H7 (cell line): ENCODE data around the gene PTPRN2. TPM values are rescaled to one million over a fixed set of nuclear protein-coding genes. Genes with fewer than 3 reads are reported as not detected.
A peak's percentile ranks its signal among the peaks of the same experiment; 100 is the strongest.

Experiments
- DNase-seq: peaks from one replicate; pipeline ENCODE4 v3.0.0; 2012
- H3K27me3 ChIP-seq: 2 replicates; pipeline ENCODE4 v1.6.0; 2011; ENCODE audit warnings: mild to moderate bottlenecking, low read length; ENCODE audit not compliant: control insufficient read depth, insufficient read depth
- H3K36me3 ChIP-seq: replicated peaks from 2 replicates; pipeline ENCODE4 v1.5.1; 2011; ENCODE audit warnings: low read length; ENCODE audit not compliant: control insufficient read depth, insufficient read depth
- H3K4me3 ChIP-seq: 2 replicates; pipeline ENCODE4 v1.5.1; 2011; ENCODE audit warnings: low read depth, mild to moderate bottlenecking, control low read depth, low read length, moderate library complexity; ENCODE audit not compliant: insufficient read depth
- total RNA-seq: library from RNA; depleted of rRNA; stranded (reverse); fragments of >200 nt; shearing (Covaris generic); gene quantifications from 2 replicates; pipeline ENCODE4 v1.2.3, GENCODE V29; 2014

PTPRN2 gene
- total RNA-seq, 1 experiment from 2014 or later, result 0.80 TPM

DNA sequence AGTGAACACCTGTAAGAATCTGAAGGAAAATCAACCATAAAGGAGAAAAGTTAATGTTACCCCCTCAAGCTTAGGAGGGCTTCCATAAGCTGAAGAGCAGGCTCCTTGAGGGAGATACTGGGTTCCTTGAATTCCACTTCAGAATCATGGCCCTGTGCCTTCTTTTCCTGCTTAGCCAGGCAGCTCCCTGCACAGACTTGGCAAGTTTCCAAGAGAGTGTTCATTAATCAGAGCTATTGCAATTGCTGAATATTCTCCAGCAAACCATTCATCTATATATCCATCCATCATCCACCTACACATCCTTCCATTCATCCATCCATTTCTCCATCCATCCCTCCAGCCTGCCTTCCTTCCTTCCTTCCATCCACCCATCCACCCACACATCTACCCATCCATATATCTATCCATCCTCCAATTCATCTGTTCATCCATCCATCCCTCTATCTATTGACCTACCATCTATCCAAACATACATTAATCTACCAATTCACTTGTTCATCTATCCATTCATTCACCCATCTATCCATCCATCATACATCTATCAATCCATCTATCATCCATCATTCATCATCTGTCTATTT, 574.4 kb downstream of the PTPRN2 start:
- H3K4me3 ChIP-seq, result no peak overlapping the region
- no peaks in the 10 kb centered on the region for H3K36me3 ChIP-seq
- H3K27me3 ChIP-seq, result peaks cover 8% of the 10 kb centered on the region; the same call in 1 of the 2 replicates
- DNase-seq, result no peak

DNA sequence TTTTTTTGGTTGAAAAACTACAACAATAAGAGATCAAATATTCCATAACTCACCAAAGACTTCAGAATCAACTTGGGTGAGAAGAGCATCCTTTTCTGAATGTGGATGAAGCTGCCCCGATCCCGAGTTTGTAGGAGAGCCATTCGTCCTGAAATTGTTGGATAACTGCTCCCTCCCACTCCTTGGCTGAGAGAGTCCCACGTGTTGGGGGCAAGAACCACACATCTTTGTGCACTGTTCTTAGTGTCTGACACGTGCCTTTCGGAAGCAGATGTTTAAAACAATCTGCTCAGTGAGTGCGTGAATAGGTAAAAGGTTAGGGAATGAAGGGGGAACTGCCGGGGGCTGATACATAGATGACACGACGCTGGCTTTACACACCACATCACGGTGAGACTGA, 575.7 kb downstream of the PTPRN2 start:
- H3K4me3 ChIP-seq, result no peak overlapping the region
- peaks cover 8% of the 10 kb centered on the region; the same call in 1 of the 2 replicates for H3K27me3 ChIP-seq
- DNase-seq, result no peak
- no peaks in the 10 kb centered on the region for H3K36me3 ChIP-seq

DNA sequence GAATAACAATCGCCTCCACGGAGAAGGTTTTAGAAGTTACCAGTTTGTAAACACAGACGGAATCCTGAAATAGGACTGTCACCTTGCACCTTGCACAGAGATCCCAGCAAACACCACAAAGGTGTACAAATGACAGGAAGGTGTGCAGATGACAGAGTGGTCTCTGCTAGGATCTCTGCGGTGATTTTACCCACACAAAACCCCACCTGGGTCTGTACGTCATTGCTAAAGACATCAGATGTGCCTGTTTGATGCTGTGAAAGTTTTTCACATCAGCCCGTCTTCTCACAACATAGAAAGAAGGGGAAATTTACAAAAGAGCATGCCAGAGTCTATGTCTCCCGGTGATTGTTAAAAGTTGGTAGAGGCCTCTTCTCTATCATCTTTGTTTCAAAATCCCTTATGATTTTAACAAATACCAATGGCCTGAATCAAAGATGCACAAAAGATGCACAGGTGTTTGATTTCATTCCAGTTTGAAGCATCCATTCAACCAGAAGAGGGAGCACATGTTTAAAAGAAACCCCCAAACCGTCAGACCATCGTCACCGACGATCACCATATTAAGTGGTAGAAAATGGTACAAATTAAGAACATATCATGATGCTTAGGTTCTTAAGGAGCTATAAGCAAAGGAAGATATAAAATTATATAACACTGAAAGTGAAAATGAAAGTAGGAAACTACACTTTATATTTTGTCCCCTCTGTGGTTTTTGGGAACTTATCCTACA, 576.5 kb downstream of the PTPRN2 start:
- Histone ChIP-seq H3K27me3 (peaks cover 6% of the 10 kb centered on the region; the same call in 1 of the 2 replicates), H3K4me3 (no peak overlapping the region), H3K36me3 (no peaks in the 10 kb centered on the region)
- DNase-seq, result no peak

DNA sequence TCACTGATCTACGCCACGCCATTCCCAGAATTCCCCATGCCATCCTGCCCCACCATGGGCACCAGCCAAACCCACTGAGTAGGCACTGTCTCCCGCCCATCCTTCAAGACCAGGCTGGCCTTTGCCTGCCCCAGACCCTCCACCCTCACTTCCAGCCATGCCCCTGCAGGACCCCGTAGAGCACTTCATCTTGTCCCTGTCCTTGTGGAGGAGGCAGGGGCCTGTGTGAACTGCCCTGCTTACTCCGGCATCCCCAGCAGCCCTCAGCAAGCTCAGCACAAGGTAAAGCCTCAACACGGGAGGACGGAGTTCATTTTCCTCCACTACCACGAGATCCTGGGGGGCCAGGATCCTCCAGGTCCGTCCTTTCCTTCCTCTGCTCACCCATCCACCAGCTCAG, 577.7 kb downstream of the PTPRN2 start:
- Histone ChIP-seq H3K4me3 (no peak overlapping the region), H3K36me3 (no peaks in the 10 kb centered on the region), H3K27me3 (no peaks in the 10 kb centered on the region)
- no peak for DNase-seq

DNA sequence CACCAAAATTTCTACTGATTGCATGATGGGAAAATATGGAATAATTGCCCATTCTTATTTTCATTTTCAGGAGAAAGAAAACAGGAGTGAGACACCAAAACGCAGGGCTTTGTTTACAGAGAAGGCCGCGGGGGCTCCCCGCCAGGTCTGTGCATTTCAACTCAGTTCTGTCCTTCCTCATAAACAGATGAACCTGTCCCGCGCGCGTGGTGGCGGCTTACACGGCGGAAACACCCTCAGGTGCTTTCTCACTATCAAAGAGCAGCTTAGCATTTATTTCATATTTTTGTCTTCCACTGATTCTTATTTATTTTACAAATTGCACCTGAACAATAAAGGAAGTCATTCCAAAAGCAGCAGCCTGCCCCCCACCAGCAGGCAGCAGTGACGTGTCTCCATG, 579.4 kb downstream of the PTPRN2 start:
- H3K4me3 ChIP-seq, result no peak overlapping the region
- no peaks in the 10 kb centered on the region for H3K36me3 ChIP-seq
- no peaks in the 10 kb centered on the region for H3K27me3 ChIP-seq
- DNase-seq, result no peak

DNA sequence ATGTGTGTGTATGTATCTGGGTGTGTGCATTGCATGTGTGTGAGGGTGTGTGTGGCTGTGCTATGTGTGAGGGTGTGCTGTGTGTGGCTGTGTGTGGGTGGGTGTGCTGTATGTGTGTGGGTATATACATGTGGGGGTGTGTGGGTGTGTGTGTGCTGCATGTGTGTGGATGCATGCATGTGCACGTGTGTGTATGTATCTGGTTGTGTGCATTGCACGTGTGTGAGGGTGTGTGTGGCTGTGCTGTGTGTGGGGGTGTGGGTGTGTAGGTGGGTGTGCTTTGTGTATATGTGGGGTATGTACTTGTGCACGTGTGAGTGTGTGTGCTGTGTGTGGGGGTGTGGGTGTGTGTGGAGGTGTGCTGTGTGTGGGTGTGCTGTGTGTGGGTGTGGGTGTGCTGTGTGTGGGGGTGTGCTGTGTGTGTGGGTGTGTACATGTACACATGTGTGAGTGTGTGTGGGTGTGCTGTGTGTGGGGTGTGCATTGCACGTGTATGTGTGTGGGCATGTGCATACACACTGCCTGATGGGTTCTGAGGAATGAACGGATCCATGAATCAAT, 579.8 kb downstream of the PTPRN2 start:
- H3K27me3 ChIP-seq, result no peaks in the 10 kb centered on the region
- H3K36me3 ChIP-seq, result no peaks in the 10 kb centered on the region
- no peak overlapping the region for H3K4me3 ChIP-seq
- DNase-seq, result no peak

DNA sequence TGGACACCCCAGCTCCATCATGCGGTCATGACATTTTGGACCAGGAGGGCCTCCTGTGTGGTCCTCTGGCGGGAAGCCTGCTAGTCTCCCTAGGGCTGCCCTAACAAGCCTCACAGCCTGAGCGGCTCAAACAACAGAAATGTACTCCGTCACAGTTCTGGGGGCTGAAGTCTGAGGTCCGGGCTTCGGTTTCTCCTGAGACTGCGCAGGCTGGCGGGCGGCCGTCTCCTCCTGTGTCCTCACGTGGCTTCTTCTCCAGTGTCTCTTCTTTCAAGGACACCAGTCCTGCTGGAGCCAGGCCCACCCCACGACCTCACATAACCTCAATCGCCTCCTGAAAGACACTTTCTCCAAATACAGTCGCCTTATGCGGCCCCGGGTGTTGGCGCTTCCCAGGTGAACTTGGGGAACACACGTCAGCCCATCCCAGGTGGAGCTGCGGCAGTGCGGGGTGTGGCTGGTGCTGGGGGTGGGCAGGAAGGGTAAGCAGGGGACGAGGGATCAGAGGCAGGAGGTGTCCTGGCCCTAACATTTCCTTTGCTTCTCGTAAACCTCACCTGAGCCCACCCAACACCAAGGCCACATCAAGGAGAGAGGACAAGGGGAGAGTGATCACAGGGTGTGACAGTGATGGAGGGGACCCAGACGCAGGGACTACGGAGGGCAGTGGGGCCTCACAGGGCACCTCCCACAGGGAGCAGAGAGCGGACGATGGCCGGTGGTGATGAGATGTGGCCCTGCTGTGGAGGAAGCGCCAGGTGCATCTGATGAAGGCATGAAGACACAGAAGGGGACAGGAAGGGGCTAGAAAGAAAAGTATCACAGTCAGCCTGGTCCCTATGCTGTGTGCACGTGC, 580.6 kb downstream of the PTPRN2 start:
- DNase-seq, result no peak
- no peaks in the 10 kb centered on the region for H3K36me3 ChIP-seq

DNA sequence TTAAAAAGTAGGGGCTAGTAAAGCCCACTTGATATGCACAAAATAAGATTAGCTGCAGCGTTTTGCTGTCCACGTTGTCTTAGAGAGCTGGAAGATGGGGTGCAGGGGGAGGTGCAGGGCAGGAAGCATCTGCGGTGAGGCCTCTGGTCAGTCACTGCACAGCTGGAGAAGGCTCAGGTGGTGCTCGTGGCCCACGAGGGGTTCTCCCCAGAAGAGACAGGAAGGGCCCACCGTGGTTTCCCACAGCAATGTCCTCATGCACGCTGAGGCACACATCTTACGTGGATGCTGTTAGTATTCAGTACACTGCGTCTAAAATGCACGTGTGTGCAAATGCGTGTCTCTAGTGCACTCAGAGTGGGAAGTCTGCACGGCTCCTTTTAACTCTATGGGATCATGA, 582.1 kb downstream of the PTPRN2 start:
- no peak overlapping the region for H3K4me3 ChIP-seq
- no peaks in the 10 kb centered on the region for H3K36me3 ChIP-seq
- H3K27me3 ChIP-seq, result no peaks in the 10 kb centered on the region
- DNase-seq, result no peak

More for the DNA sequence above, 580.6 kb downstream of the PTPRN2 start:
- no peak overlapping the region for H3K4me3 ChIP-seq
- no peaks in the 10 kb centered on the region for H3K27me3 ChIP-seq

DNA sequence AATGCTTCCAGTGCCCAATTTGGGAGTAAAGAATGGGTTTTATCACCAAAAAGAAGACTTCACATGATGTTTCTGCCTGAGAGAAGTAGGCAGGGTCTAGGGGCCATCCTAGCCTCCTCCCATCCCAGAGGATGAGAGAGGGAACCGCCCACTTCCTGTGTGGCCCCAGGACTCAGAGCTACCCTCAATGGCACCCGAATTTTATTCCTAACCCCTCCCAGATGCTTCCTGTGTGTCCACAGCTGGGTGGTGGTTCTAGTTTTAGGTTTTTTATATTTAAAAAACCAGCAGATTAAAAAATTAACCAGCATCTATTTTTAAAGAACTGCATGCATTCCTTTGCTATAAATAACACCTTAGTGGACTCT, 583.5 kb downstream of the PTPRN2 start:
- H3K4me3 ChIP-seq, result no peak overlapping the region
- H3K27me3 ChIP-seq, result no peaks in the 10 kb centered on the region
- DNase-seq, result peak; percentile 81
- no peaks in the 10 kb centered on the region for H3K36me3 ChIP-seq

DNA sequence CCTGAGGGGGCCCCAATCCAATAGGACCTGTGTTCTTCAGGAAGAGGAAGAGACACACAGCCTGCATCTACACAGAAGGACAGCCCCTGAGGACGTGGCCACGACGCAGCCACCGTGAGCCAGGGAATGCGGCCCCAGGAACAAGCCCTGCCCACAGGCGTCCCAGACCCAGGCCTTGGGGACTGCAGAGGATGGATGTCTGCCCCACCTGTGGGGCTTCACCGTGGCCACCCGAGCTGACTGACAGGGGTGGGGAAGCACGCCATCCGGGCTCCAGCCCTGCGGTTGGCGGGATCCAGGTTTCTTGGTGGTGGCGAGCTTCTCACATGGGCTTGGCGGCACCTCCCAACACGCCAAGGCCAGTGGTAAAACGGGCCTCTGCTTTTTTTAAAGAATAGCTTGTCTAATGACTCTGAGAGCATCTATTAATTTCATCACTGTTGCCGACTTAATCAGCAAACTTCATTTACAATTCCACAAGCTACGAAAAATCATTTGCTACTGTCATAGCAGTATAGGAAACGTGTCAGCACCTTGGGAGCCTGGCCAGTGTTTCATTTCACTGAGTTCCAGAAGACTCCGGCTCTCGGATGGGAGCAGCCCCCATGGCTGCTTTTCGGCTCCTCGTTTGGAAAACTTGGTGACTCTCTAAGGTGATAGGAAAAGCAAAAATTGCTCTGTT, 584.0 kb downstream of the PTPRN2 start:
- no peak for DNase-seq
- no peaks in the 10 kb centered on the region for H3K36me3 ChIP-seq
- no peaks in the 10 kb centered on the region for H3K27me3 ChIP-seq
- H3K4me3 ChIP-seq, result no peak overlapping the region

DNA sequence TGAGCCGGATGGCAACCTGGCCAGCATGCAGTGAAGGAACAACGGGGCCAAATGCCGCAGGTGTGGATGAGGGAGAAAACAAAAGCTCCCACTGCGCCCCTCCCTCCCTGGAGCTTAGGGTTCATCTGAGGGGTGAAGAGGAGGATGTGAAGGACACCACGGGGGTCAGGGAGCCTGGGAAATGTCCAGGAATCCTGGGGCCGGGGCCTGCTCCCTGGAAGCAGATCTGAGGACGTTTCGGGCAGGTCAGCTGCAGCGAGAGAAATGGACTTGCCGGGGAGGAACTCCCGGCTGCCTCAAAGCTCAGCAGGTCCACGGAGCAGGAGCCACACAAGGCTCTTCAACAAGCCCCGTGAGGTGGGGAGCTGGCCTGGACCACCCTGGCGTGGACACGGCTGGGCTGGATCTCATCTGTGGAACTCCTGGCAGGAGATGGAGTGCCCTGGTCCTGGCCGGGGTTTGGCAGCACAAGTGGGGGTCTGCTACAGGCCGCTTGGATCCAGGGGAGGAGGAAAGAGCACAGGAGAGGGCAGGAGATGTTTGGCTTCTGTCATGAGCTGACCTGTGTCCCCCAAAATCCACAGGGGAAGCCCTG, 585.0 kb downstream of the PTPRN2 start:
- Histone ChIP-seq H3K36me3 (no peaks in the 10 kb centered on the region), H3K4me3 (no peak overlapping the region), H3K27me3 (no peaks in the 10 kb centered on the region)
- DNase-seq, result no peak

DNA sequence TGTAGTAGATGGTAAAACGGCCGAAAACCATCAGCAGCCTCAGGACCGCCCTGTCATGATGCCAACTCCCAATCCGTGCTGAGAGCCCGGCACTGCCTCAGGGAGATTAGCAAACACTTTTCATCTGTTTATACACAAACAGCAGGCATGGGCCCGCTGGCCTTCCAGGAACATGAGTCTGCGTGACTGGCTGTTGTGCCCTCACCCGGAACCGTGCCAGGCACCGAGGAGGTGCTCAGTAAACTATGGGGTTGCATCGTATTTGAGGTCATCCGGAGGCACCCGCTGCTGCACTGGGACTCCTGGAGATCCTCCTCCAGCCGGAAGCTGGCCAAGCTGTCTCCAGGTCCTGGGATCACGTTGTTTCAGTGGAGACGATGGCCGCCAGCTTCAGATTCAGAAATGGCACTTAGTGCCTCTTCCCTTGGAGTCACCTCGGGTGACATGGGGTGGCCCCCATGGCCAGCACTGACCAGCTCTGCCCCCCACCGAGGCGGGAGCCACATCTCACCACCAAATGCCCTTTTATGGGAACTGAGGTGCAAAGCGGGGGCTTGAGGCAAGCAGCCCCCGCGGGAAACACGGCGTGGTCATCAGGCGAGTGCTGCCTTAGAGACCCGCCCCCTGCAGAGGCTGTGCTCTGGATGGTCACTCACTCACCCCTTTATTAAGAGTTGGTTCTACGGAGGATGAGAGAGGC, 585.9 kb downstream of the PTPRN2 start:
- DNase-seq, result no peak
- Histone ChIP-seq H3K36me3 (no peaks in the 10 kb centered on the region), H3K4me3 (no peak overlapping the region), H3K27me3 (no peaks in the 10 kb centered on the region)

DNA sequence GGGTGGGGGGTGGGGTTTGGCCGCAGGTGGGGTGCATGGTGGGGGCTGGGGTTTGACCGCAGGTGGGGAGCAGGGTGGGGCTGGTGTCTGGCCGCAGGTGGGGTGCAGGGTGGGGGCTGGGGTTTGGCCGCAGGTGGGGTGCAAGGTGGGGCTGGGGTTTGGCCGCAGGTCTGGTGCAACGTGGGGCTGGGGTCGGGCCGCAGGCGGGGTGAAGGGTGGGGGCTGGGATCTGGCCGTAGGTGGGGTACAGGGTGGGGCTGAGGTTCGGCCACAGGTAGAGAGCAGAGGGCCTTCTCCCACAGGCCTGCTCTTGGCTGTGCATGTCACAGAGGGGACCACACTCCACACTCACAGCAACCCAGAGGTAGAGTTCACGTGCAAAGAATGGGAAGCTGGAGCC, 586.6 kb downstream of the PTPRN2 start:
- Histone ChIP-seq H3K4me3 (no peak overlapping the region), H3K27me3 (no peaks in the 10 kb centered on the region), H3K36me3 (no peaks in the 10 kb centered on the region)
- no peak for DNase-seq
